ENCODE measurements around the gene PADI6. TPM values are rescaled to one million over a fixed set of nuclear protein-coding genes. Genes with fewer than 3 reads are reported as not detected.
"Not testable (repeated sequence)": the region's sequence is repeated elsewhere in the genome, so short reads cannot be mapped to it uniquely, and the experiment has no call there.

The PADI6 gene
- polyA plus RNA-seq, 2 donors, result not detected

- Histone ChIP-seq H3K27ac (ENCODE audit: low read depth in 2 of 2, low read length in 1 of 2) (no peak overlapping the region), H3K36me3 (ENCODE audit: control insufficient read depth in 2 of 2, insufficient read depth in 2 of 2, low read length in 1 of 2) (peaks cover 0 to 3% of the 10 kb centered on the region in 2 donors), H3K4me3 (ENCODE audit: low read depth in 1 of 2, low read length in 2 of 2) (no peak overlapping the region), H3K27me3 (ENCODE audit: control insufficient read depth in 1 of 2, insufficient read depth in 2 of 2, low read length in 2 of 2) (no peaks in the 10 kb centered on the region), H3K4me1 (ENCODE audit: control insufficient read depth in 2 of 2, insufficient read depth in 2 of 2, low read length in 1 of 2) (peaks cover 2 to 5% of the 10 kb centered on the region in 2 donors), H3K9me3 (ENCODE audit: control insufficient read depth in 2 of 2, insufficient read depth in 1 of 2, low read depth in 1 of 2, low read length in 1 of 2) (no peaks in the 10 kb centered on the region)
- 85 to 89% methylated on average over 11 of the region's 11 CpGs for WGBS, 2 donors
These were observed 28.8 kb downstream of the PADI6 start for GRCh38 chr1:17400725-17401341.

- H3K4me3 ChIP-seq (ENCODE audit: low read depth in 1 of 2, low read length in 2 of 2), result no peak overlapping the region
- WGBS, 2 donors, result 60 to 65% methylated on average over 4 of the region's 4 CpGs
- H3K4me1 ChIP-seq (ENCODE audit: control insufficient read depth in 2 of 2, insufficient read depth in 2 of 2, low read length in 1 of 2), result peaks cover 2 to 7% of the 10 kb centered on the region in 2 donors
- H3K27ac ChIP-seq (ENCODE audit: low read depth in 2 of 2, low read length in 1 of 2), result no peak overlapping the region
- H3K36me3 ChIP-seq (ENCODE audit: control insufficient read depth in 2 of 2, insufficient read depth in 2 of 2, low read length in 1 of 2), result peaks cover 0 to 3% of the 10 kb centered on the region in 2 donors
- H3K27me3 ChIP-seq (ENCODE audit: control insufficient read depth in 1 of 2, insufficient read depth in 2 of 2, low read length in 2 of 2), result no peaks in the 10 kb centered on the region
- H3K9me3 ChIP-seq (ENCODE audit: control insufficient read depth in 2 of 2, insufficient read depth in 1 of 2, low read depth in 1 of 2, low read length in 1 of 2), result no peaks in the 10 kb centered on the region
These were observed 29.8 kb downstream of the PADI6 start for GRCh38 chr1:17401841-17402240.

GRCh38 chr1:17403081-17403480 is 31.1 kb downstream of the PADI6 start:
- Histone ChIP-seq H3K27me3 (ENCODE audit: control insufficient read depth in 1 of 2, insufficient read depth in 2 of 2, low read length in 2 of 2) (no peaks in the 10 kb centered on the region), H3K36me3 (ENCODE audit: control insufficient read depth in 2 of 2, insufficient read depth in 2 of 2, low read length in 1 of 2) (peaks cover 0 to 4% of the 10 kb centered on the region in 2 donors), H3K4me3 (ENCODE audit: low read depth in 1 of 2, low read length in 2 of 2) (no peak overlapping the region), H3K9me3 (ENCODE audit: control insufficient read depth in 2 of 2, insufficient read depth in 1 of 2, low read depth in 1 of 2, low read length in 1 of 2) (no peaks in the 10 kb centered on the region), H3K27ac (ENCODE audit: low read depth in 2 of 2, low read length in 1 of 2) (no peak overlapping the region), H3K4me1 (ENCODE audit: control insufficient read depth in 2 of 2, insufficient read depth in 2 of 2, low read length in 1 of 2) (peaks cover 2 to 7% of the 10 kb centered on the region in 2 donors)
- WGBS, 2 donors, result 28 to 37% methylated on average over 3 of the region's 3 CpGs

GRCh38 chr1:17404034-17404684 is 32.2 kb downstream of the PADI6 start:
- H3K27ac ChIP-seq (ENCODE audit: low read depth in 2 of 2, low read length in 1 of 2), result no peak overlapping the region
- H3K4me3 ChIP-seq (ENCODE audit: low read depth in 1 of 2, low read length in 2 of 2), result no peak overlapping the region
- H3K4me1 ChIP-seq (ENCODE audit: control insufficient read depth in 2 of 2, insufficient read depth in 2 of 2, low read length in 1 of 2), result peaks cover 0 to 7% of the 10 kb centered on the region in 2 donors
- H3K36me3 ChIP-seq (ENCODE audit: control insufficient read depth in 2 of 2, insufficient read depth in 2 of 2, low read length in 1 of 2), result peaks cover 0 to 12% of the 10 kb centered on the region in 2 donors
- H3K9me3 ChIP-seq (ENCODE audit: control insufficient read depth in 2 of 2, insufficient read depth in 1 of 2, low read depth in 1 of 2, low read length in 1 of 2), result no peaks in the 10 kb centered on the region
- H3K27me3 ChIP-seq (ENCODE audit: control insufficient read depth in 1 of 2, insufficient read depth in 2 of 2, low read length in 2 of 2), result no peaks in the 10 kb centered on the region
- WGBS, 2 donors, result 57 to 64% methylated on average over 15 of the region's 15 CpGs

GRCh38 chr1:17404820-17405219 is 32.8 kb downstream of the PADI6 start:
- Histone ChIP-seq H3K36me3 (ENCODE audit: control insufficient read depth in 2 of 2, insufficient read depth in 2 of 2, low read length in 1 of 2) (peaks cover 0 to 19% of the 10 kb centered on the region in 2 donors), H3K9me3 (ENCODE audit: control insufficient read depth in 2 of 2, insufficient read depth in 1 of 2, low read depth in 1 of 2, low read length in 1 of 2) (no peaks in the 10 kb centered on the region)
- WGBS, 2 donors, result 73% methylated on average over 6 of the region's 6 CpGs

GRCh38 chr1:17405898-17406759 is 34.1 kb downstream of the PADI6 start:
- Histone ChIP-seq H3K27ac (ENCODE audit: low read depth in 2 of 2, low read length in 1 of 2) (no peak overlapping the region), H3K9me3 (ENCODE audit: control insufficient read depth in 2 of 2, insufficient read depth in 1 of 2, low read depth in 1 of 2, low read length in 1 of 2) (no peaks in the 10 kb centered on the region), H3K27me3 (ENCODE audit: control insufficient read depth in 1 of 2, insufficient read depth in 2 of 2, low read length in 2 of 2) (no peaks in the 10 kb centered on the region), H3K36me3 (ENCODE audit: control insufficient read depth in 2 of 2, insufficient read depth in 2 of 2, low read length in 1 of 2) (peaks cover 0 to 30% of the 10 kb centered on the region in 2 donors), H3K4me1 (ENCODE audit: control insufficient read depth in 2 of 2, insufficient read depth in 2 of 2, low read length in 1 of 2) (peaks cover 0 to 7% of the 10 kb centered on the region in 2 donors), H3K4me3 (ENCODE audit: low read depth in 1 of 2, low read length in 2 of 2) (no peak overlapping the region)
- WGBS, 2 donors, result 48 to 55% methylated on average over 15 of the region's 15 CpGs

More at GRCh38 chr1:17404820-17405219, 32.8 kb downstream of the PADI6 start:
- Histone ChIP-seq H3K27me3 (ENCODE audit: control insufficient read depth in 1 of 2, insufficient read depth in 2 of 2, low read length in 2 of 2) (no peaks in the 10 kb centered on the region), H3K4me3 (ENCODE audit: low read depth in 1 of 2, low read length in 2 of 2) (no peak overlapping the region), H3K27ac (ENCODE audit: low read depth in 2 of 2, low read length in 1 of 2) (no peak overlapping the region), H3K4me1 (ENCODE audit: control insufficient read depth in 2 of 2, insufficient read depth in 2 of 2, low read length in 1 of 2) (peaks cover 0 to 7% of the 10 kb centered on the region in 2 donors)

GRCh38 chr1:17406760-17407475 is 34.9 kb downstream of the PADI6 start:
- not testable (repeated sequence) for H3K9me3 ChIP-seq (ENCODE audit: control insufficient read depth in 2 of 2, insufficient read depth in 1 of 2, low read depth in 1 of 2, low read length in 1 of 2); H3K27me3 ChIP-seq (ENCODE audit: control insufficient read depth in 1 of 2, insufficient read depth in 2 of 2, low read length in 2 of 2); H3K27ac ChIP-seq (ENCODE audit: low read depth in 2 of 2, low read length in 1 of 2); H3K4me1 ChIP-seq (ENCODE audit: control insufficient read depth in 2 of 2, insufficient read depth in 2 of 2, low read length in 1 of 2); H3K4me3 ChIP-seq (ENCODE audit: low read depth in 1 of 2, low read length in 2 of 2)
- whole genome bisulfite sequencing, 2 donors, result 72 to 74% methylated on average over 16 of the region's 16 CpGs
- H3K36me3 ChIP-seq (ENCODE audit: control insufficient read depth in 2 of 2, insufficient read depth in 2 of 2, low read length in 1 of 2), result peaks cover 4 to 36% of the 10 kb centered on the region in 2 donors

- not testable (repeated sequence) for H3K4me1 ChIP-seq (ENCODE audit: control insufficient read depth in 2 of 2, insufficient read depth in 2 of 2, low read length in 1 of 2); H3K9me3 ChIP-seq (ENCODE audit: control insufficient read depth in 2 of 2, insufficient read depth in 1 of 2, low read depth in 1 of 2, low read length in 1 of 2); H3K27me3 ChIP-seq (ENCODE audit: control insufficient read depth in 1 of 2, insufficient read depth in 2 of 2, low read length in 2 of 2); H3K27ac ChIP-seq (ENCODE audit: low read depth in 2 of 2, low read length in 1 of 2); H3K4me3 ChIP-seq (ENCODE audit: low read depth in 1 of 2, low read length in 2 of 2)
- 92 to 93% methylated on average over 24 to 30 of the region's 30 CpGs for WGBS, 2 donors
- peaks cover 7 to 43% of the 10 kb centered on the region in 2 donors for H3K36me3 ChIP-seq (ENCODE audit: control insufficient read depth in 2 of 2, insufficient read depth in 2 of 2, low read length in 1 of 2)
These were observed 36.0 kb downstream of the PADI6 start for GRCh38 chr1:17407786-17408514.

Measured in esophagus (tissue), 2 donors.